DMS153 treated with DMSO at 0.1 percent for 48 hours (cell line): ENCODE data around the gene SRRM1.
"Not testable (repeated sequence)": the region's sequence is repeated elsewhere in the genome, so short reads cannot be mapped to it uniquely, and the experiment has no call there.

Experiments used
- DNase-seq: peaks from one replicate; lab custom pipeline; 2025; ENCODE audit not compliant: unreplicated experiment; lab: John Stamatoyannopoulos, UW

SRRM1 gene

DNA sequence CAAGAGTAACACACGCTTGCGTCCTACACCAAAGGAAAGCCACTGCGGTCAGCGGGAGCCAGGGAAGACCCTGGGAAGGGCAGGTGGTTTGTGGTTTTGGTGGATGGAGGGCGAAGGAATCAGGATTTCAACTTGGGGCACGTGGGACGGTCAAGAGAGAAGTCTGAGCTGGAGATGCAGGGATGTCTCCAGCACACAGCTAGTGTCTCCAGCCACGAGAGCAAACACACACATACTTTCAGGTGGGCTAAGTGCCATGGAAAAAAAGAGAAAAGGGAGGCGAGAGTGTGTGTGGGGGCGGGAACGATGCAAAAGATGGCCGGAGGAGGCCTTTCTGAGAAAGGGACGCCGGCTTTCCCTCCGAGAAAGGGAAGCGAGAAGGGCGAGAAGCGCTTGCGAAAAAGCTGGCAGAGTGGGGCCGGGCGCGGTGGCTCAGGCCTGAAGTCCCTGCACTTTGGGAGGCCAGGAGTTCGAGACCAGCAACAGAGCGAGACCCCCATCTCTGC lies 1.4 kb upstream of the SRRM1 start:
- DNase-seq, result no peak

GRCh38 chr1:24643363-24644099 lies 429 bp downstream of the SRRM1 start:
- DNase-seq, result no peak

DNA sequence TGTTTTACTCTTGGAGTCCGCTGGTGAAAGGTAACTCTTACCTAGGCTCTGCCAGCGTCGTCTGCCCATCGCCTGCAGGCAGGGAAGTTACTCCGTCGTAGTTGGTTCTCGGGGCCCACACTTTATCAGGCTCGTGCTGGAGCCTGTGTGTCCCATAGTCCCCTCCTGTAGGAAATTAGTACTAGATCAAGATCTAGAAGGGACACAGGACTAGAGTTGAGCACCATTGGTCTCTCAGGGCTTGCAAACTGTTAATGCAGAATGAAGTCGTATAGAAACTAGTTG lies 940 bp downstream of the SRRM1 start:
- DNase-seq, result no peak

DNA sequence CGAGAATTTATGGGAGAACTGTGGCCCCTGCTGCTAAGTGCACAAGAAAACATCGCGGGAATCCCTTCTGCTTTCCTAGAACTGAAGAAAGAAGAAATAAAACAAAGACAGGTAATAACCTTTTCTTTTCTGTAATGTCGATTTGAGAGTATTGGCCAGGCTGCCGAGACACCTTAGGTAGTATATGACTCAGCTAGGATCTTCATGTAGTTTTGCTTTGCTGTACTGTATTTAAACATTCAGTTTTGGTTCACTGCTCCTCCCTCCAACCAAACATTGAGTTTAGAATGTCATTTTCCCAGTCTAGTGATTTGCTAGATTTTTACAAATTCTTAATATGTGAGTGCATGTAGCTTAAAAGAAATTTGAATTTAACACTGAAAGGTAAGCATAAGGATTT lies 5.8 kb downstream of the SRRM1 start:
- DNase-seq, result no peak

DNA sequence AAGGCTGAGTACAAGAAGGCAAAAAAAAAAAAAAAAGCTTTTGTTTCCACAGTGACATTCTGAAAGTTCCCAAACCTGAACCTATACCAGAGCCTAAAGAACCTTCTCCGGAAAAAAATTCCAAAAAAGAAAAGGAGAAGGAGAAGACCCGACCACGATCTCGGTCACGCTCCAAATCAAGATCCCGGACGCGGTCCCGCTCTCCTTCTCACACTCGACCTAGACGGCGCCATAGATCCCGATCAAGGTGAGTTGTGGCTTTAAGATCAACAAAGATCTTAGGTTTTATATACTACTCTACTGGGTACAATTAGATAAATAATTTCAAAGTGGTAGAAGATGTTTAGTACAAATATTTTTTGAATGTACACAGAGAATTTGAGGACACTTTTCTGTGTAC lies 9.3 kb downstream of the SRRM1 start:
- DNase-seq, result no peak

GRCh38 chr1:24654010-24654409 lies 10.9 kb downstream of the SRRM1 start:
- no peak for DNase-seq

GRCh38 chr1:24656046-24656445 lies 12.9 kb downstream of the SRRM1 start:
- DNase-seq, result no peak

DNA sequence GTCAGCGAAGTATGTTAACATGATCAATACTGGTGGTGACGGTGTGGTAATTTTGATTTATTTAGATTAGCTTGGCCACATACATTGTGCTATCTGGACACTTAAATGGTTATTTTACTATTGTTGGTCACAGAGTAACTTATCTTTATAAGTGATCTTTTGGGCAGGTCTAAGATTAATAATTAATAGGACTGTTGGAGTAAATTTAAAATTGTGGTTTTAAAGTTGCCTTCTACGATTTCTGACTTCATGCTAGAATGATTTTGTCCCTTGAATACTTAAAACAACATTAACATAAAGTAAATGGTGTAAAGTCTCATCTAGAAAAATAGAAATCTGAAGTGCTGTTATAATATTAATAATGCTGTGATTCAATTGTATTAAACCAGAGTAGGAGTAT lies 14.7 kb downstream of the SRRM1 start:
- no peak for DNase-seq

GRCh38 chr1:24659166-24659904 lies 16.2 kb downstream of the SRRM1 start:
- DNase-seq, result no peak

- no peak for DNase-seq
Measured at GRCh38 chr1:24659993-24660665, 17.0 kb downstream of the SRRM1 start.

- no peak for DNase-seq
Measured at GRCh38 chr1:24664507-24665033, 21.5 kb downstream of the SRRM1 start.

- no peak for DNase-seq
Measured at GRCh38 chr1:24666794-24667193, 23.7 kb downstream of the SRRM1 start.

DNA sequence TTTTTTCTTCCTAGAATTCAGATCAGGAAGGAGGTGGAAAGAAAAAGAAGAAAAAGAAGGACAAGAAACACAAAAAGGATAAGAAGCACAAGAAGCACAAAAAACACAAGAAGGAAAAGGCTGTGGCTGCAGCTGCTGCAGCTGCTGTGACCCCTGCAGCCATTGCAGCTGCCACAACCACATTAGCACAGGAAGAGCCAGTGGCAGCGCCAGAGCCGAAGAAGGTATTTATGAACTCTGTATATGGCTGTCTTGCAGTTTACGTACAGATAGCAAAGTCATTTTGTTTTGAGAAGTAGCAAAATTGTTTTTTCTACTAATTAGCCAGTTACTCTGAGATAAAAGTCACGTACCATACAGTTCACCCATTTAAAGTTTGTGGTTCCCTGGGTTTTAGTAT lies 28.3 kb downstream of the SRRM1 start:
- DNase-seq, result not testable (repeated sequence)

GRCh38 chr1:24672686-24673085 lies 29.6 kb downstream of the SRRM1 start:
- not testable (repeated sequence) for DNase-seq

DNA sequence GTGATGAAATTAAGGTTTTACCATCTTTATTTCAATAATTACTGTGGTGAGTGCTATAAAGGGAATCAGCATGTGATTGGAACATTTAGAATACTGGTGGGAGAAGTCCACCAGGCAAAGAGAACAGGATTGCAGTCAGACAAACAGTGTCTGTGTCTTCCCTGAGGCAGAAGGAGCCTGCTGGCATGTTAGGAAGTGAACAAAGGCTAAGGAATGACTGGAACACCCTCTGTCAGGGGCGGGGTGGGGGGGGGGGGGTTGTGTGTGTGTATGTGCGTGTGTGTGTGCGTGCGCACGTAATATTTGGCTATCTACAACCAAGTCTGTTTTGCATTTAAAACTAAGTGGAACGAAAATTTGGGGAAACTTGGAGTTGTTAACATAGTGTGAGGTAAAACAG lies 30.2 kb downstream of the SRRM1 start:
- DNase-seq, result no peak

DNA sequence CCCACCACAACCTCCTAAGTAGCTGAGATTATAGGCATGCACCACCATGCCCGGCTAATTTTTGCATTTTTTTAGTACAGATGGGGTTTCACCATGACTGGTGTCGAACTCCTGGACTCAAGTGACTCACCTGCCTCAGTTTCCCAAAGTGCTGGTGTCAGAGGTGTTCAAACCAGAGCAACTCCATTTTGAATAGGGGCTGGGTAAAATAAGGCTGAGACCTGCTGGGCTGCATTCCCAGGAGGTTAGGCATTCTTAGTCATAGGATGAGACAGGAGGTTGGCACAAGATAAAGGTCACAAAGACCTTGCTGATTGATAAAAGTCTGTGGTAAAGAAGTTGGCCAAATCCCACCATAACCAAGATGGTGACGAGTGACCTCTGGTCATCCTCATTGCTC lies 35.3 kb downstream of the SRRM1 start:
- not testable (repeated sequence) for DNase-seq

GRCh38 chr1:24679725-24680124 lies 36.6 kb downstream of the SRRM1 start:
- no peak for DNase-seq

GRCh38 chr1:24683713-24684162 lies 40.6 kb downstream of the SRRM1 start:
- DNase-seq, result no peak

DNA sequence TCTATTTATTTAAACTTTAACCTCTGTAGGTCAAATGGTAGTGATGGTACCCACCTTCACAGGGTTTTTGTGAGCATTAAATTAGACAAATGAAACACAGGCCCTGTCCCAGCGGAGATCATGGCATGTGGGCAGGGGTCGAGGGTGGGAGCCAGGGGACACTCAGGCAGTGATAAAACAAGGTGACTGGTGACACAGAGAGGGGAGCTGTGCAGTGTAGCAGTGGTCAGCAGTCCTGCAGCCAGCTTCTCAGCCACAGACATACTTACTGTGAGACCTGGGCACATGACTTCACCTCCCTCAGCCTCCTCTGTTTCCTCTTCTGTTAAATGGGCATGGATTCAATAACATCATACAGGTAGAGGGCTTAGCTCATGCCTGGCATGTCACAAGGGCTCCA lies 44.9 kb downstream of the SRRM1 start:
- DNase-seq, result no peak

DNA sequence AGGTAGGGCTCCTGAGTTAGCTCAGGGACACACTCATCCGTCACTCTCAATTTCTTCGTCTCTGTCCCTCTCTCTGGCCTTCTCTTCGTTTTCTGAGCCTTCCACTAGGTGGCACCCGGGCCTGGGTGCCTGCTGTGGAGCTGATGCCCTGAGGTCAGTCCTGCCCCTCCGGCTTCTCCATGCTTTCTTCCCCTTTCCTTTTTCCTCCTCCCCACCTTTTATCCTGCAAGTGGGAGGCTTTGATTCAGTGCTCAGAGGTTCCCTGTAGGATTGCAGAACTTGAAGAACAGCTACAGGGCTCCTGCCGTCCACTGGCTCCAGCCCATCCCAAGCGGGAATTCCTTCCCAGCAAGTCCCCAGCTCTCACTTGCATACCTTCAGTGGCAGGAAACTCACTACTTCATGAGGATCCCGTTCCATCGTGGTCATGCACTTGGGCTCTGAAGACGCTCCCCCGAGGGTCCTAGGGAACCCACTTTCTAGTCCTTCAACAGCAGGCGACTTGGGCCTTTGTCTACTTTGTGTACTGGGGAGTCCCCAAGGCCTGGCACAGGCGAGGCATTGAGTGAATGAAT lies 45.6 kb downstream of the SRRM1 start:
- DNase-seq, result peak; percentile 65

- DNase-seq, result no peak
Measured at GRCh38 chr1:24691051-24691450, 47.9 kb downstream of the SRRM1 start.
